ENCODE results near the gene CLEC4F.

GRCh38 chr2:70851704-70852103 lies 31.3 kb upstream of the CLEC4F start:
- TF ChIP-seq POLR2A (IDR thresholded peaks at IDR 0.05): no peak
- TF ChIP-seq CTCF (IDR thresholded peaks at IDR 0.05): no peak

Data from ovary (tissue), 3 donors.